NOMO-1 (cell line): Measurements from ENCODE around the gene SELPLG.
"Not testable (repeated sequence)": the region's sequence is repeated elsewhere in the genome, so short reads cannot be mapped to it uniquely, and the experiment has no call there.

Source experiments
- DNase-seq, 2 experiments: peaks; one replicate each; lab custom pipeline; 2025; ENCODE audit not compliant: unreplicated experiment in 2 of 2; lab: John Stamatoyannopoulos, UW

SELPLG gene

GRCh38 chr12:108575199-108575912, 58.3 kb downstream of the SELPLG start:
- no peak for DNase-seq

DNA sequence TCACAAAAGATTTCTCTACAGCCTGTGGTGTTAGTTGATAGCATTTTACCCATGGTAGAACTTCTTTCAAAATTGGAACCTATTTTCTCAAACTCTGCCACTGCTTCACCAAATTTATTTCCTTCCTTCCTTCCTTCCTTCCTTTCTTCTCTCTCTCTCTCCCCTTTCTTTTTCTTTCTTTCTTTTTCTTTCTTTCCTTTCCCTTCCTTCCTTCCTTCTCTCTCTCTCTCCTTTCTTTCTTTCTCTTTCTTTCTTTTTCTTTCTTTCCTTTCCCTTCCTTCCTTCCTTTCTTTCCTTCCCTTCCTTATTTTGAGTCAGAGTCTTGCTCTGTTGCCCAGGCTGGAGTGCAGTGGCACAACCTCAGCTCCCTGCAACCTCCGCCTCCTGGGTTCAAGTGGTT, 59.4 kb downstream of the SELPLG start:
- not testable (repeated sequence) for DNase-seq

DNA sequence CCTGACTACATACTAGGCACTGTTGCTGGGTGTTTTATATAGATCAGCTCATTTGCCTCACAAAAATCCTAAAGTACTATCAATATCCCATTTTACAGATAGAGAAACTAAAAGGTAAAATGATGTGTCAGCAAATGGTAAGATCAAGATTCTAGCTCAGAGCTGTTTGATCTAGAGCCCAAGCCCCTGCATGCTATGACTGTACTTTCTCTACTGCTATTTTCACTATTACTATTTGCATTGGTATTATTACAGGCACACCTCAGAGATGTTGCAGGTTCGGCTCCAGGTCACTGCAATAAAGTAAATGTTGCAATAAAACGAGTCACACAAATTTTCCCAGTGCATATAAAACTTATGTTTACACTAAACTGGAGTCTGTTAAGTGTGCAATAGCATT, 60.4 kb downstream of the SELPLG start:
- no peak for DNase-seq

DNA sequence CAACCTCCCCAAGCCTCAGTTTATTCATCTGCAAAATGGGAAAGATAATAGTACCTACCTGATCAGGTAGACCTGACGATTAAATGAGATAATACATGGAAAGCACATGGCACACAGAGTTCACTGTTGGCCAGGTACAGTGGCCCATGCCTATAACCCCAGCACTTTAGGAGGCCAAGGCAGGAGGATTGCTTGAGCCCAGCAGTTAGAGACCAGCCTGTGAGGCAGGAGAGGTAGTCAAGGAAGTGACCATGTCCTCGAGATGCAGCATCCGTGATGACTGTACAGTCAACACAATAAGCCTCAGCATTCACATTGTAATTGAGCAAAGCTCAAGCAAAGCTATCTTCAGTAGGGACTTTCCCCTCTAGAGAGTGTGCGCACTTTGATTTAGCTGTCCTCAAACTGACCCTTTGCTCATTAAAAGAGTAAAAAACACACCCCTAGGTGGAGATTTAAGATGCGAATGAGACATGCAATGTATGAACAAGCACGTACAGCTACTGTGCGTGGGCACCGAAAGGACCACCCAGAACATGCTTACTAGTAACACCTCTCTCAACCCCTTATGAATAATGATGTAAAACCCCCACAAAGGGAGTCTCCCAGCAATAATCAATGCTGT, 61.4 kb downstream of the SELPLG start:
- no peak for DNase-seq
